DMS114 treated with DMSO at 0.1 percent for 48 hours (cell line): ENCODE data around the gene MEX3B.

ENCODE experiments used
- DNase-seq: peaks from one replicate; lab custom pipeline; 2025; ENCODE audit not compliant: unreplicated experiment; lab: John Stamatoyannopoulos, UW

The MEX3B gene

DNA sequence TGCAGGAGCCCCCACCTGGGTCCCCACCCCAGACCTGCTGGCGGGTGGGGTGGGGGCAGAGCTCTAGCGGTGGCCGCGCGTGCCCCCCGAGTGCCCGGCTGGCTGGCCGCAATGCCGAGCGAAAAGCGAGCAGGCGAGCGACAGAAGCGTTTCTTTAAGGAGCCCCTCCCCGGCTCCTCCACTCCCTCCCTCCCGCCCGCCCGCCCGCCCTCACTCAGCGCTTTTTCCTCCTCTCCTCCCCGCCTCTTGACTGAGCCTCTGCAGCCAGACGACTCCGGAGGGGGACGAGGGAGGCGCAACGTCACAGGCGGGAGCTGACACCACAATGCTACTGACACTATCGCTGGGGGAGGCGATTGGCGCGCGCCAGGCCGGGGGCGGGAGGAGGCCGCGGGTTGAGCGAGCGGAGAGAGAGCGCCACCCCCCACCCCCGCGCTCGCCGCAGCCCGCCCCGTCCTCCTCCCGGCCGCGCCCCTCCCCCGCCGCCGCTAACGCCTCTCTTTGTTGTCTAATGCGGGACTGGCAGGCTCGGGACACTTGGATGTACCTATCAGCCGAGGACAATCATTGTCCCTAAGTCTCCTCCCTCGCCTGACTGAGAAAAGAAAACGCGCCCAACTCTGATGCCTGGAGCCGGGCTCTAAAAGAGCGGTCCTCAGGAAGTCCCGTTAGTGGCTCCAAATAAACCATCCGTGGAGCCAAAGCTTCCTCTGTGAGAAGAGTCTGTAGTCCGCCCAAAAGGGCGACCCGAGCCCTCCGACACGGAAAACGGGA, at the start of gene MEX3B:
Gene MEX3B, minus strand, starts transcription at position 127 of the 774 bp plus-strand sequence. CDS start 313 bp downstream, outside the sequence.
- peak; percentile 97 for DNase-seq

DNA sequence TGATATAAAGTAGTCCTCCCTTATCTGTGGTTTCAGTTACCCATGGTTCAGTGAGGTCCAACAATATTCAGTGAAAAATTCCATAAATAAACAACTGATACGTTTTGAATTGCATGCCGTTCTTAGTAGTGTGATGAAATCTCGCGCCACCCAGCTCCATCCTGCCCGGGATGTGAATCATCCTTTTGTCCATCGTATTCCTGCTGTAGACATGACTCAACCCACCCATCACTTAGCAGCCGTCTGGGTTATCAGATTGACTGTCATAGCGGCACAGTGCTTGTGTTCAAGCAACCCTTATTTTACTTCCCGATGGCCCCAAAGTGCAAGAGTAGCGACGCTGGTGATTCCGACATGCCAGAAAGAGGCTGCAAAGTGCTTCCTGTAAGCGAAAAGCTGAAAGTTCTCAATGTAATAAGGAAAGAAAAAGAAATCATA, 48.0 kb upstream of the MEX3B start:
- no peak for DNase-seq

DNA sequence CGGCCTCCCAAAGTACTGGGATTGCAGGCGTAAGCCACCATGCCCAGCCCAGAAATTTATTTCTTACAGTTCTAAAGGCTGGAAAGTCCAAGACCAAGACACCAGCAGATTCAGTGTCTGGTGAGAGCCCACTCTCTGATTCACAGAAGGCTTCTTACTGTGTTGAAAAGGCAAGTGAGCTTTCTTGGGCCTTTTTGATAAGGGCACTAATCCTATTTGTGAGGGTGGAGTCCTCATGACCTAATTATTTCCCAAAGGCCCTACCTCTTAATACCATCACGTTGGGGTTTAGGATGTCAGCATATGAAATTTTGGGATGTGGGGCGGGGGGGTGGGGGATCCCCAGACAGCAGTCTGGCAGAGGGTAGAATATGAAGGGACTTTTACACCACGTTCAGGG, 47.5 kb upstream of the MEX3B start:
- DNase-seq: no peak

DNA sequence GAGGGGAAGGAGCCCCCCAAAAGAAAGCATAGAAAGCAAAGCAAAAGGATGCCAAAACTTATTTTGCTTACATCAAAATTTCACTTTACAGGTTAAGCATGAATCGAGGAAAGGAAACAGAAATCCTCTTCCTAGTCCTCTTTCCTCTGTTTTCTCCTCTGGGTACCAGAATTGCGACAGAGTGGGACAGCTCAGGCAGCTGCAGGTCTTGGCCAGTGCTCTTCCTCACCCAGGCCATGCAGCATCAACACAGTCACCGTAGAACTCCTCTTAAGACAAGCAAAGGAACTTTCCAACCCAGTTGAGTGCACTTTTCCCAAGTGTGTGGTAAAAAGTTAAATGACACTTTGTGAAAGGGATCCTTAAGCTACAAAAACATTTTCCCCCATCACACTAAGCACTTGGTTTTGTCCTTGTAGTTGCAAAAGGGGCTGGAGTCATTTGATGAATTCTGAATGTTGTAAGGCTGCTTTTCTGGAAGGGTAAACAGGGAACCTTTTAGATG, 45.9 kb upstream of the MEX3B start:
- no peak for DNase-seq

DNA sequence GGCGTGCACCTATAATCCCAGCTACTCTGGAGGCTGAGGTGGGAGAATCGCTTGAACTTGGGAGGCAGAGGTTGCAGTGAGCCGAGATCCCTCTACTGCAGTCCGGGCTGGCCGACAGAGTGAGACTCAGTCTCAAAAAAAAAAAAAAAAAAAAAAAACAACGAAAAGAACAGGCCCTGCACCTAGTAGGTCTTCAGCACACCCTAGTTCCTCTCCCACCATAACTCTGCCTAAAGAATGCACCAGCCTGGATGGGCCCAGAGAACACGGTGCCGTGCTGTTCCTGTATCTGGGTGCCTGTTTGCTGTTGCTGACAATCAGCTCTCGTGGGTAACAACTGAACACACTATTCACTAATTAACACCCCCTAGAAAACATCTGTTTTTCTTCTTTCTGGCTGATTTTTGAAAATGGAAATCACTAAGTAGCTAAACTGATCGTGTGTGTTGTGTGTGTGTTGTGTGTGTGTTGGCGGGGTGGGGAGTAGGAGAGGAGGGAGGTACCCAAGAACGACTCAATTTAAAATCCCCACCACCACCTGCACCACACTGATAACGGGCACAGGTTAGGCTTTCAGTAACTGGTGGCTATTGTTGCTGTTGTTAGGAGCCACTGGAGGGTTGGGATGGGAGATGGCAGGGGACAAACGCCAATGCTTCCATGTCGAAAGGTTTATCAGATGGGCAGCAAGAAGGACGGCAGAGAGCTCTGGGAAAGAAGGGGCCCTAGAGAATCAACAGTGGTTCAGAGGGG, 40.6 kb upstream of the MEX3B start:
- DNase-seq: no peak

DNA sequence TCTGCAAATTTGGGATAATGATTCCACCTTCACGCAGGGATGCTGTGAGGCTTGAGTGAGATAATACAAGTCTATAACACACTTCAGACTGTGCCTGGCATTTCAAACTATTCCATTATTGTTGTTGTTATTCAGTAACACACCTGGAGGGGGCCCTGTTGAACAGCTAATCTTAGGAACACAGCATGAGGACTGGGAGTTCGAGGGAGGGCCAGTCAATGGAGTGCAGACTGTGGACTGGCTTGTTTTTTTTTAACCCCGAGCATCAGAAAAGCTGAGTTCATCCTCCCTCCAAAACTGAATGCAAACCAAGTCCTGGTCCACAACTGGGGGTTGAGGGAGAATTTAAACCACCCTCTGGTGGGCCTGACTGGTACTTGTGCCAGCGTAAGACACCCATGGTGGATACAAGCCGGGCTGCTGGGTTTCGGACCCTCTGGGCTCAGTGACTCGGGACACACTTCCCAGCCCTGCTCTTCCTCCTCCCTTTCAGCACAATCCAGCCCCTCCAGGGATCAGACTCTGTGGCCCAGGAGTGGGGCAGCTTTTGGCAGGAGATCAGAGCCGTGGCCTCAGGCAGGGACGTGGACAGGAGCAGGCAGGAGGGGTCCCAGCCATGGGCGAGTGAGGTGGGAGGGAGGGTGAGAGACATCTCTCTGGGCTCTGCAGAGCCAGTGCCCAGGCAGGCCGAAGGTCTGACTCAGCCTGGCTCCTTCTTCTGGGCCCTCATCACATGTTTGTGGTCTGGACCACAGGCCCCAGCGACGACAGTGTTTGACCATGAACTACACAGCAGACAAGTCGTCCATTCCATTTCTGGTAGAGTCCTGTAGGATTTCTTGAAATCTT, 36.3 kb upstream of the MEX3B start:
- no peak for DNase-seq

DNA sequence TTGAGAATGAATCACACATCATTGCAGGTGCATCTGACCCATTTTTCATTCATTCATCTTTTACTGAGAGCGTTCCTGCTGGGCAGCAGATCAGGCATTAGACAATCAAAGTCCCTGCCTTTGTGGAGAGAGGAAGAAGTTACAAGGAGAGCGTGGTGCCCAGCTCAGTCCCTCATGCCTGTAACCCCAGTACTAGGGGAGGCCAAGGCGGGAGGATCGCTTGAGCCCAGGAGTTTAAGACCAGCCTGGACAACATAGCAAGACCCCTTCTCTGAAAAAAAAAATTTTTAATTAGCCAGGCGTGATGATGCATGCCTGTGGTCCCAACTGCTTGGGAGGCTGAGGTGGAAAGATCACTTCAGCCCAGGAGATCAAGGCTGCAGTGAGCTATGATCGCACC, 35.0 kb upstream of the MEX3B start:
- DNase-seq: no peak

DNA sequence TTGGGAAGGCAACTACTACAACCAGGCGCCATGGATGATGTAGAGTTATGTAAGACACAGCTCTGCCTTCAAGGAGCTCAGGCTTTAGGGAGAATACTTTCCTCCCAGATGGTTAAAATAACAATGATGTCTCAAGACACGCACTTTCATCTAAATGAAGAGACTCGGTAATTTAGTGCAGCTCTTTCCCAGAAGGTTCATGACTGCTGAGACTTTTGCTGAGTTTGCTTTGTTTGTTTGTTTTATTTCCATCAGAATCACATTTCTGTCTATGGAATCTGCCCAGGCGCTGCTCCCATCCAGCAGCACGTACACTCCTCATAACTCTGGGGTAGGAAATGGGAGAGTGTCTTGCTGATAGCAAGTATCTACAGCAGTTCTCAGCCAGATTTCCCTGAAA, 33.9 kb upstream of the MEX3B start:
- DNase-seq: no peak

DNA sequence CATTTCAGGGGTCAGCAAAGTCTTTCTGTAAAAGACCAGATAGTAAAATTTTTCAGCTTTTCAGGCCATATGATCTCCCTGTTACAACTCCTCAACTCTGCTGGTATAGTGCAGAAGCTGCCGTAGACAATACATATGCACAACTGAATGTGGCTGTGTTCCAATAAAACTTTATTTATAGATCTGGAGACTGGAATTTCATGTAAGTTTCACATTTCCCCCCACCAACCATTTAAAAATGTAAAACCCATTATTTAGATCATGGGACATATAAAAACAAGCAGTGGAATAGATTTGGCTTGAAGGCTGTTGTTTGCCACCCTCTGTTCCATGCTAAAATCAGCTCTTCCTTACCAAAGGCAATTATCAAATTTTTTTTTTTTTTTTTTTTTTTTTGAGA, 28.8 kb upstream of the MEX3B start:
- no peak for DNase-seq

DNA sequence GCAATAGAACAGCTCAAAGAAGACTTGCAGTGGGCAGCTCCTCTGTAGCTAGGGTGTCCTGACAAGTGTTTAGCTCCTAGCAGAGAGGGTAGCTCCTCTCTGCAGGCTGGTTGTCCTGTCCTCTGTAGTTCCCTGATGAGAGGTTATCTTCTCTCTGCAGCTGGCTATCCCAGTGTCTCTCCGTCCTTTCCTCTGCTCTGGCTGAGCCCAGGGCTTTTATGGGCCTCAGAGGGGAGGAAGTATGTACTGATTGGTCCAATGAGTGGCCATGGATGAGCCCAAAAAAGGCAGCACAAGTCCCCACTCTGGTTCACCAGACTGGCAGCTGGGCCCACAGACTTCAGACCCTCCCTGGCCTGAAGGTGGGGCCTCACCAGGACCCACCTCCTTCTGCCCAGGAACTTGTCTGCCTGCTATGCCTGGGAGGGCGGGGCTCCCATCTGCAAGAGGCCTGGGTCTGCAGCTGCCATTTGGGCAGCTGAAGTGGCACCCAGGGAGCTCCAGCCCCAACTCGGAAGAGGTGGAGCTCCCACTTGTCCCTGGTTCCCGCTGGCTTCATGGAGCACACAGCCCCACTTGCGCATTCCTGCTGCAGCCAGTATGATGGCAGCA, 27.2 kb upstream of the MEX3B start:
- no peak for DNase-seq

DNA sequence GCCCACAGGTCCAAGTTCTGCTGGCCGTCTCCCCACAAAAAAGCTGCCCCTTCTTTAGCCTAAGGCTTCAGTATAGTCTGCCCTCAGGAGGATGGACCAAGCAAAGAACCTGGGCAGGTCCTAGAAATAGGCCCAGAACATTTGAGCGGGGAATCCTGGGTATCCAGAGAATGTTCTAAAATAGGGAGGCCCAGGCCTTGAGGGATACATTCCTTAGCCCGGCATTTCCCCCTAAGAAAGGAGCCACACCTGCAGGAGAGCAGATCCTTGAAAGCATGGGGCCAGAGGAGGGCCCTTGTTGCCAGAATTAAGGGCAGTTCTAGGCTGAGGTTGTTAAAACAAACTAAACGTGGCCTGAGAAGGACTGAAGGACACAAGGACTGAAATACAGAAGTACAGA, 20.6 kb upstream of the MEX3B start:
- no peak for DNase-seq

DNA sequence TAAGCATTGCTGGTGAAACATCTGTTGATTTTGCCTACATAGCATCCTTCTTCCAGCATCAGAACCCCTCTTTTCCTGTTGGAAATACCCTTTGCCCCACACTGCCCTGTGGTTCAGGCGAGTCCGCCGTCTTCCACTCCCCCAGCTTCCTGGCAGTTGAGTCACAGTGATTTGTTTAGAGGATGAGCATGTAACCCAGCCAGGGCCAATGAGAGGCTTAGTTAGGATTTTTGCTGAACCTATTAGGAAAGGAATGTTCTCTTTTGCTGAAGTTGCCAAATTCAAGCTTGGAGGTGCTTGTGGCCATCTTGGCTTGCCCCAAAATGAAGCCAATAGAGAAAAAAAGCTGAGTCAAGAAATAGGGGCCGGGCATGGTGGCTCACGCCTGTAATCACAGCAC, 19.0 kb upstream of the MEX3B start:
- no peak for DNase-seq

DNA sequence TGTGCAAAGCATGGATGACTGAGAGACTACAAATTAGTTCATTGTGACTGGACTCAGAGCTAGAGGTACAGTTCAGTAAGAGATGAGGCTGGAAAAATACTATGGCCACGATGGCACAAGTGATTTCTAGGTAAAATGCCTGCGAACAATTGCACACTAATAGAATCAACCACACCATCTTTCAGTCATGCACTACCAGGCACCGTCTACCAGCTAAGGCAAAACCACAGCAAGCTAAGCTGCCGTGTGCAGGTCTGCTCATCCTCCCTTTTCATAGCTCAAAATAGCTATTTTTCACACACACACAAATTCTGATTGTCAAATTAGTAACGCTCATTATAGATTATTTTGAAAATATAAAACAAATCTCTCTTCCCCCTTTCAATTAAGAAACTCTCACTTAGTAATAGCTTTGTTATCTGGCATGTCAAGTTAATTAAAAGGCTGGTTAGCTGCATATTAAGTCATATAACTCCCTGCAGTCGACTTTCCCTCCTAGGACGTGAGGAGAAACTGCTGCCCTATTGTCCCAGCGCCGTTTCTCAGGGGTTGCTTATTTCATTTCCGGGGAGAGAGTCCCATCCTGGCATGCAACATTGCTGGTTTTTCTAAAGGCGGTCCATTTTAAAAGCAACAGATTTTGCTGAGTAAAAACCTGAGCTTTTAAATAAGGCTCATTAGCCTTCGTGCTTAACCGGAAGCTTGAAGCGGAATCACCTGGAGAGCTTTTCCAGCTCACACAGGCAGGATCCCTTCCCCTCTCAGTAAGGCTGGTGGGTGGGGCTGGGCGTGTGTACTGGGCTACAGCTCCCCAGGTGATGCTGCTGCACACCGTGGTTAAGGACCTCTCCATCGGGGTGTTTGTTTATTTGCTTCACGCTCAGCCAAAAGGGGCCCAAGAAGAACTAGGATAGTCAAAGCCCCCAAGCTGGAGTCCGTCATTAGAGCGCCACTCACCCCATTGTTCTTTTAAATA, 16.9 kb upstream of the MEX3B start:
- no peak for DNase-seq

DNA sequence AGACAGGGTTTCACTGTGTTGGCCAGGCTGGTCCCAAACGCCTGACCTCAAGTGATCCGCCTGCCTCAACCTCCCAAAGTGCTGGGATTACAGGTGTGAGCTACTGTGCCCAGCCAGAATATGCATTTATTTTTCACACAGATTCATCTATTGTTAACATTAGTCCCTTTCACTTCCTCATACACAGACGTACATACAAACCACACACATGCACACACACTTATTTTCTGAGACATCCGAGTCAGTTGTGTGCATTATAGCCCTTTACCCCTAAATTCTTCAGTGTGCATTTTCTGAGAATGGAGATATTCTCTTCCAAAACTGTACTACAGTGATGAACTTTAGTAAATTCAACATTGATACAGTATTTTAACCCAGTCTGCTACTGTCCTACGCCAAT, 15.0 kb upstream of the MEX3B start:
- DNase-seq: no peak

DNA sequence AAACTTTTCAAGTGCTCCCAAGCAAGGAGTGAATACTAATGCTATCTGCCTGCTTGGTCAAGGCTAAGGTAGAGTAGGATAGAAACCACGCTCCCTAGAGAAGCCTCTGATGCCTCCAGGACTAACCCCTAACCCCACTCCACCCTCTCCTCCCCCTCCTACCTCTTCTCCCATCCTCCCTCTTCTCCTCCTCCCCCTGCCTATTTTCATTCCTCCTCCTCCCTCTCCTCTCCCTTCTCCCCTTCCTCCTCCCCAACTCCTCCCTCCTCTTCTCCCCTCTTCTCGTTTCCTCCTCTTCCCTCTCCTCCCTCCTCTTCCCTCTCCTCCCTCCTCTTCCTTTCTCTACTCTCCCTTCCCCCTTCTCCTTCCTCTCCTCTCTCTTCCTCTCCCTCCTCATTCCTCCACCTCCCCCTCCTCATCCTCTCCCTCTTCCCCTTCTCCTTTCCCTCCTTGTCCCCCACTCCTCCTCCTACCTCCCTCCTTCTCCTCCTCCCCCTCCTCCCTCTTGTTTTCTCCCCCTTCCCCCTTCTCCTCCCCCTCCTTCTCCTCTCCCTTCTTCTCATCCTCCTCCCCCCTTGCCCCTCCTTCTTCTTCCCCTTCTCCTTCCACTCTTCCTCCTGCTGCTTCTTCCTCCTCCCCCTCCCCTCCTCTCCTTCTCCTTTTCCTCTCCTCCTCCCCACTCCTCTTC, 12.8 kb upstream of the MEX3B start:
- DNase-seq: no peak

DNA sequence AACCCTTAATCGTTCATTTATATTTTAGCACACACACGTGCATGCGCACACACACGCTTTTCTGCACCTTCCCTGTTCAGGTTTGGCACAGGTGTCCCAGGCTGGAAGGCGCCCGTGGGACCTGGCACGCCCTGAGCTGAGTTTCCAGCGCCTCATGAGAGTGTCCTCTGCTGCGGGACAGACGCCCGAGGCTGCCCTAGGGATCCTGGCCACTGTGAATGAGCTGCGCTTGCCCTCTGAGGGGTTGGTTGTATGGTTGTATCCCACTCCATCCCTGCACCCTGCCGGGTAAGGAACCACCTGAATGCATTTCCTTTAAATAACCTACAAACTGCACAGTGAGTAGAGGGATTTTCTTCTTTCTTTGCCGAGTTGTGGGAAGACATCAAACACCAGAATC, 12.2 kb upstream of the MEX3B start:
- no peak for DNase-seq

DNA sequence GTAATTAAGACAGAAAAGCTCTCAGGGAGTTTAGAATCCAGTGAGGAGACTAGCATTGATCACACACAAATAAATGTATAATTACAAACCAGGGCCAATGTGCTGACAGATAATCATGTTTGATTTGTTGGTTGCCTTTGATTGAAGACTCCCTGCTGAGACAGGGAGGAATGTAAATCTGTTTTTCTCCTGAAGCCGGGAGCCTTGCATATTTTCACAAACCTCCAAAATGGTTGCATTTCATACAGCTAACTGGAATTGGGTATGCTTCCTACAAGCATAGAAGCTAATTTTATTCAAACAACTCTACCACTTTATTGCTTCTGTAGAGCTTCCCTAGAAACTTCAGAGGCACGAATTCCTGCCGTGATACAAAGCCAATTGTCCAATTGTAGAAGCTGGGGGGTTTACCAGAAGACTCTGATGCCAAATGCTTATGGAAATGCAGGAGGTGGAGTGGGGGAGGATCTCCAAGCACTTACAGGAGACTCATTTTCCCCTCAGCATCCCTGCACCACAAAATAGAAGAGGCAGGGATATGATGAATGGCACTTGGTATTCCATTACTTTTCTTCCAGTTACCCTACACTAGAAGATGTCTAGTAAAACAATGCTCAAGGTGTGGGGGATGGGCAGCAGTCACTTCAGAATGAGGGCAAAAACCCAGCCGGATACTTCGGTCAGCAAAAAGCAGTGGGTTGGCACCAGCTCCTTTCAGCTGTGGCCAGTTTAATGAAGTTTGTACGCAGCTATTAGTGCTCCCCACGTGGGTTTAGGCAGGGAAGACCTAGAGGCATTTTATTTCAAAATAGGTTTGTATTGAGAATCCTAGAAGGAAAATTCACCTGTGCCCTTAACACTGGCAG, 11.4 kb upstream of the MEX3B start:
- DNase-seq: no peak

DNA sequence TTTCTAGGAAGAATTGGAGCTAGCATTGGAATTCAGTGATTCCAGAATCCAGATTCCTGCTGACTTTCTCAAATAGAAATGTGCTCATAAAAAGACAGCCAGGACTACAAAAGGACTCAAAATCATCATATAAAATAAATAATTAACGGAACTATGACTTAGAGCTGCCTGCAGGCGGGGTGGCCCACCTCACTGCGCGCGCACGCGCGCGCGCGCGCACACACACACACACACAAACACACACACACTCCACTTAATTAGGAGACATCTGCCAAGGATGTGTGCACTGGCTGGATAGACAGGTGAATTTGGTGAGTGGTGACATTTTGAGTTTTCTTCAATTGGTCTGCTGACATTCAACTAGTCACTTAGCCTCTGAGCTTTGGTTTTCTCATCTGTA, 6.9 kb upstream of the MEX3B start:
- no peak for DNase-seq
